ENCODE measurements around the gene DLEU7.

The DLEU7 gene

GRCh38 chr13:50844084-50844875, 788 bp upstream of the DLEU7 start:
- H3K4ac ChIP-seq (ENCODE audit: low read length) = no peak overlapping the region
- H3K4me3 ChIP-seq (ENCODE audit: low read length in 2 of 2) = peak overlapping the region in 1 of 2 donors; percentile 57
- no peak overlapping the region for H4K91ac ChIP-seq (ENCODE audit: low read depth, low read length, poor library complexity)
- no peak overlapping the region for H2BK15ac ChIP-seq (ENCODE audit: low read length)
- H3K23ac ChIP-seq (ENCODE audit: low read depth, low read length, poor library complexity) = no peak overlapping the region
- H2AK5ac ChIP-seq (ENCODE audit: low read depth, low read length) = no peak overlapping the region
- H3K36me3 ChIP-seq (replicated peaks in 1 of 2; ENCODE audit: control insufficient read depth in 2 of 2, insufficient read depth in 2 of 2, low read length in 2 of 2) = peaks cover 0 to 6% of the 10 kb centered on the region in 2 donors
- peaks cover 0 to 3% of the 10 kb centered on the region in 2 donors for H3K9me3 ChIP-seq (replicated peaks in 1 of 2; ENCODE audit: control insufficient read depth in 2 of 2, insufficient read depth in 1 of 2, low read depth in 1 of 2, low read length in 2 of 2)
- WGBS, 2 donors (ENCODE audit: extremely low coverage in 2 of 2, insufficient read length in 2 of 2, insufficient replicate concordance in 1 of 2) = no CpG with 5 or more reads among the region's 6 CpGs
- H3K4me1 ChIP-seq (ENCODE audit: control insufficient read depth in 2 of 2, insufficient read depth in 1 of 2, low read depth in 1 of 2, low read length in 2 of 2) = peaks cover 9 to 18% of the 10 kb centered on the region in 2 donors
- no peak overlapping the region for H3K18ac ChIP-seq (ENCODE audit: low read length)
- H3K27ac ChIP-seq (replicated peaks; ENCODE audit: low read length) = no peak overlapping the region
- no peak overlapping the region for H2BK12ac ChIP-seq (ENCODE audit: low read length)
- no peak overlapping the region for H3K14ac ChIP-seq (ENCODE audit: low read length)
- peak overlapping the region; percentile 94 for H2AFZ ChIP-seq (ENCODE audit: low read length)
- H3K79me1 ChIP-seq (ENCODE audit: low read depth, low read length) = no peaks in the 10 kb centered on the region
- no peak overlapping the region for H2BK120ac ChIP-seq (ENCODE audit: low read depth, low read length)
- no peak for DNase-seq (ENCODE audit: low spot score)
- H3K4me2 ChIP-seq (ENCODE audit: insufficient read depth, low read length, poor library complexity, severe bottlenecking) = peak overlapping the region; percentile 77
- H2BK5ac ChIP-seq (ENCODE audit: low read length) = no peak overlapping the region
- peaks cover 0 to 22% (median 0%) of the 10 kb centered on the region in 3 experiments for H3K27me3 ChIP-seq (ENCODE audit: control insufficient read depth in 3 of 3, insufficient read depth in 3 of 3, low read depth in 1 of 3, low read length in 3 of 3)
- no peak overlapping the region for H3K9ac ChIP-seq (ENCODE audit: low read depth, low read length, poor library complexity)
- H4K8ac ChIP-seq (ENCODE audit: low read depth, low read length) = no peak overlapping the region

- Histone ChIP-seq H4K91ac (ENCODE audit: low read depth, low read length, poor library complexity) (no peak overlapping the region), H3K18ac (ENCODE audit: low read length) (peak overlapping the region; percentile 93), H3K9me3 (replicated peaks in 1 of 2; ENCODE audit: control insufficient read depth in 2 of 2, insufficient read depth in 1 of 2, low read depth in 1 of 2, low read length in 2 of 2) (peaks cover 0 to 3% of the 10 kb centered on the region in 2 donors), H3K36me3 (replicated peaks in 1 of 2; ENCODE audit: control insufficient read depth in 2 of 2, insufficient read depth in 2 of 2, low read length in 2 of 2) (peaks cover 0 to 16% of the 10 kb centered on the region in 2 donors), H4K8ac (ENCODE audit: low read depth, low read length) (no peak overlapping the region), H2BK12ac (ENCODE audit: low read length) (peak overlapping the region; percentile 82), H3K4me3 (ENCODE audit: low read length in 2 of 2) (peak overlapping the region; percentile 57 to 71), H2BK120ac (ENCODE audit: low read depth, low read length) (no peak overlapping the region), H2BK15ac (ENCODE audit: low read length) (peak overlapping the region; percentile 90), H2AK5ac (ENCODE audit: low read depth, low read length) (peak overlapping the region; percentile 27), H3K27me3 (ENCODE audit: control insufficient read depth in 3 of 3, insufficient read depth in 3 of 3, low read depth in 1 of 3, low read length in 3 of 3) (peaks cover 0 to 22% (median 0%) of the 10 kb centered on the region in 3 experiments), H2BK5ac (ENCODE audit: low read length) (no peak overlapping the region), H3K27ac (replicated peaks; ENCODE audit: low read length) (no peak overlapping the region), H3K79me1 (ENCODE audit: low read depth, low read length) (no peaks in the 10 kb centered on the region), H3K4me2 (ENCODE audit: insufficient read depth, low read length, poor library complexity, severe bottlenecking) (peak overlapping the region; percentile 77), H3K23ac (ENCODE audit: low read depth, low read length, poor library complexity) (no peak overlapping the region), H3K14ac (ENCODE audit: low read length) (no peak overlapping the region), H3K4me1 (ENCODE audit: control insufficient read depth in 2 of 2, insufficient read depth in 1 of 2, low read depth in 1 of 2, low read length in 2 of 2) (peaks cover 9 to 18% of the 10 kb centered on the region in 2 donors), H2AFZ (ENCODE audit: low read length) (peak overlapping the region; percentile 94), H3K9ac (ENCODE audit: low read depth, low read length, poor library complexity) (peak overlapping the region; percentile 32), H3K4ac (ENCODE audit: low read length) (peak overlapping the region; percentile 77)
- WGBS, 2 donors (ENCODE audit: extremely low coverage in 2 of 2, insufficient read length in 2 of 2, insufficient replicate concordance in 1 of 2) = no CpG with 5 or more reads among the region's 8 CpGs
- DNase-seq (ENCODE audit: low spot score) = no peak
Measured at GRCh38 chr13:50842990-50843256, 569 bp downstream of the DLEU7 start.

- no peaks in the 10 kb centered on the region for H3K79me1 ChIP-seq (ENCODE audit: low read depth, low read length)
- peaks cover 0 to 22% (median 0%) of the 10 kb centered on the region in 3 experiments for H3K27me3 ChIP-seq (ENCODE audit: control insufficient read depth in 3 of 3, insufficient read depth in 3 of 3, low read depth in 1 of 3, low read length in 3 of 3)
- H3K27ac ChIP-seq (replicated peaks; ENCODE audit: low read length) = no peak overlapping the region
- H2BK15ac ChIP-seq (ENCODE audit: low read length) = peak overlapping the region; percentile 90
- no CpG with 5 or more reads among the region's 10 CpGs for WGBS, 2 donors (ENCODE audit: extremely low coverage in 2 of 2, insufficient read length in 2 of 2, insufficient replicate concordance in 1 of 2)
- H2AFZ ChIP-seq (ENCODE audit: low read length) = peak overlapping the region; percentile 94
- H3K4me3 ChIP-seq (ENCODE audit: low read length in 2 of 2) = peak overlapping the region; percentile 57 to 71
- H3K14ac ChIP-seq (ENCODE audit: low read length) = no peak overlapping the region
- H3K9me3 ChIP-seq (replicated peaks in 1 of 2; ENCODE audit: control insufficient read depth in 2 of 2, insufficient read depth in 1 of 2, low read depth in 1 of 2, low read length in 2 of 2) = peaks cover 0 to 3% of the 10 kb centered on the region in 2 donors
- peak overlapping the region; percentile 82 for H2BK12ac ChIP-seq (ENCODE audit: low read length)
- H3K9ac ChIP-seq (ENCODE audit: low read depth, low read length, poor library complexity) = peak overlapping the region; percentile 32
- no peak overlapping the region for H4K91ac ChIP-seq (ENCODE audit: low read depth, low read length, poor library complexity)
- no peak overlapping the region for H2BK120ac ChIP-seq (ENCODE audit: low read depth, low read length)
- H4K8ac ChIP-seq (ENCODE audit: low read depth, low read length) = no peak overlapping the region
- H2AK5ac ChIP-seq (ENCODE audit: low read depth, low read length) = no peak overlapping the region
- H3K4ac ChIP-seq (ENCODE audit: low read length) = no peak overlapping the region
- no peak overlapping the region for H2BK5ac ChIP-seq (ENCODE audit: low read length)
- H3K23ac ChIP-seq (ENCODE audit: low read depth, low read length, poor library complexity) = no peak overlapping the region
- DNase-seq (ENCODE audit: low spot score) = no peak
- peaks cover 9 to 18% of the 10 kb centered on the region in 2 donors for H3K4me1 ChIP-seq (ENCODE audit: control insufficient read depth in 2 of 2, insufficient read depth in 1 of 2, low read depth in 1 of 2, low read length in 2 of 2)
- peaks cover 0 to 16% of the 10 kb centered on the region in 2 donors for H3K36me3 ChIP-seq (replicated peaks in 1 of 2; ENCODE audit: control insufficient read depth in 2 of 2, insufficient read depth in 2 of 2, low read length in 2 of 2)
- peak overlapping the region; percentile 77 for H3K4me2 ChIP-seq (ENCODE audit: insufficient read depth, low read length, poor library complexity, severe bottlenecking)
- peak overlapping the region; percentile 93 for H3K18ac ChIP-seq (ENCODE audit: low read length)
Measured at GRCh38 chr13:50842251-50842989, 1.1 kb downstream of the DLEU7 start.

DNA sequence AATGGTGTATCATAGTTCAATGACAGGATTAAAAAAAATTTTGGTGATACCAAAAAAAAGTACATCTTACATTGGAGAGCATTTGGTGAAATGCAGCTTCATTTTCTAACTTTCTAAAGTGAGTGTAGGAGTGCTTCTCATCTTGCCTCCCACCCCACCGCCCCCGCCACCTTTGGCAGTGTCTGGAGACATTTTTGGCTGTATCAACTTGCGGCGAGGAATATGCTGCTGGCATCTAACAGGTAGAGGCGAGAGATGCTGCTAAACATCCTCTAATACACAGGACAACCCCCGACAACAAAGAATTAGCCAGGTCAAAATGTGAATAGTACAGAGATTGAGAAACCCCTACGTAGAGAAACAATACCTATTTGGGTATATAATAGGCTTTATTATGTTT, 1.7 kb downstream of the DLEU7 start:
- peaks cover 0 to 3% of the 10 kb centered on the region in 2 donors for H3K9me3 ChIP-seq (replicated peaks in 1 of 2; ENCODE audit: control insufficient read depth in 2 of 2, insufficient read depth in 1 of 2, low read depth in 1 of 2, low read length in 2 of 2)
- no peak overlapping the region for H2AFZ ChIP-seq (ENCODE audit: low read length)
- no peak overlapping the region for H3K23ac ChIP-seq (ENCODE audit: low read depth, low read length, poor library complexity)
- H3K4me3 ChIP-seq (ENCODE audit: low read length in 2 of 2) = no peak overlapping the region
- no peak overlapping the region for H2BK12ac ChIP-seq (ENCODE audit: low read length)
- peaks cover 0 to 22% (median 0%) of the 10 kb centered on the region in 3 experiments for H3K27me3 ChIP-seq (ENCODE audit: control insufficient read depth in 3 of 3, insufficient read depth in 3 of 3, low read depth in 1 of 3, low read length in 3 of 3)
- H4K8ac ChIP-seq (ENCODE audit: low read depth, low read length) = no peak overlapping the region
- peaks cover 0 to 16% of the 10 kb centered on the region in 2 donors for H3K36me3 ChIP-seq (replicated peaks in 1 of 2; ENCODE audit: control insufficient read depth in 2 of 2, insufficient read depth in 2 of 2, low read length in 2 of 2)
- H3K4me1 ChIP-seq (ENCODE audit: control insufficient read depth in 2 of 2, insufficient read depth in 1 of 2, low read depth in 1 of 2, low read length in 2 of 2) = peaks cover 9 to 18% of the 10 kb centered on the region in 2 donors
- H3K18ac ChIP-seq (ENCODE audit: low read length) = no peak overlapping the region
- H3K27ac ChIP-seq (replicated peaks; ENCODE audit: low read length) = no peak overlapping the region
- no peak overlapping the region for H2BK15ac ChIP-seq (ENCODE audit: low read length)
- no peak overlapping the region for H3K14ac ChIP-seq (ENCODE audit: low read length)
- no peak overlapping the region for H2AK5ac ChIP-seq (ENCODE audit: low read depth, low read length)
- no peaks in the 10 kb centered on the region for H3K79me1 ChIP-seq (ENCODE audit: low read depth, low read length)
- no peak overlapping the region for H3K4me2 ChIP-seq (ENCODE audit: insufficient read depth, low read length, poor library complexity, severe bottlenecking)
- no peak overlapping the region for H2BK120ac ChIP-seq (ENCODE audit: low read depth, low read length)
- no peak overlapping the region for H2BK5ac ChIP-seq (ENCODE audit: low read length)
- DNase-seq (ENCODE audit: low spot score) = no peak
- no peak overlapping the region for H3K4ac ChIP-seq (ENCODE audit: low read length)
- H3K9ac ChIP-seq (ENCODE audit: low read depth, low read length, poor library complexity) = no peak overlapping the region
- no CpG with 5 or more reads among the region's 7 CpGs for WGBS, 2 donors (ENCODE audit: extremely low coverage in 2 of 2, insufficient read length in 2 of 2, insufficient replicate concordance in 1 of 2)
- H4K91ac ChIP-seq (ENCODE audit: low read depth, low read length, poor library complexity) = no peak overlapping the region
